Measurements from ENCODE around the gene OR7G2.
"Not testable (repeated sequence)": the region's sequence is repeated elsewhere in the genome, so short reads cannot be mapped to it uniquely, and the experiment has no call there.

The OR7G2 gene

DNA sequence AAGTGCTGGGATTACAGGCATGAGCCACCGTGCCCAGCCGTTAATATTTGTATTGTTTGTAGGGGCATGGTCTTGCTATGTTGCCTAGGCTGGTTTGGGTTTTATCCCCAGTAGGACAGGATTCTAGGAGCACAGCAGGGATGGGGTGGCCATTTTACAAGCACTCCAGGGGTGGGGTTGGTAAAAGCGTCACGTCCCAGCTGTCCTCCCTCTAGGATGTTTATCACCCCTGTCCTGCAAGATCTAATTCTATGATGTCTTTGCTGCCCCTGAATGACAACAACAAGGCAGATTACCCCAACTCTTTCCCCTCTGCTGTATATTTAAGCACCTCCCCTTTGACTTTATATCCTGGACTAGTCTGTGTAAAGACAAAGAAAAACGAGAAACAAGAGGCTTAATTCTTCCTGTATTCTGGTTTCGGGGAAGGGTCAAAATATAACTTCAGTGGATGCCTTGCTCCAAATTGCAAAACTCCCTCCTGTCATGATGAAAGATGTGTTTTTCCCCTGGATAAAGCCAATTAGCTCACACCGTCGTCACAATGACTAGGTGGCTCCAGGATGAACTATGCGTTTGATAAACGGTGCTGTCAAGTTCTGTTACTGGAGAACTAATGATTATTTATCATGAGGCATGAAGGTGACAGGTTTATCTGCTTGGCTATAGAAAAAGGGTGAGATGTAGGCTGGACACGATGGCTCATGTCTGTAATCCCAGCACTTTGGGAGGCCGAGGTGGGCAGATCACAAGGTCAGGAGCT is 48.2 kb downstream of the OR7G2 start:
- TF ChIP-seq, protein P1, sequence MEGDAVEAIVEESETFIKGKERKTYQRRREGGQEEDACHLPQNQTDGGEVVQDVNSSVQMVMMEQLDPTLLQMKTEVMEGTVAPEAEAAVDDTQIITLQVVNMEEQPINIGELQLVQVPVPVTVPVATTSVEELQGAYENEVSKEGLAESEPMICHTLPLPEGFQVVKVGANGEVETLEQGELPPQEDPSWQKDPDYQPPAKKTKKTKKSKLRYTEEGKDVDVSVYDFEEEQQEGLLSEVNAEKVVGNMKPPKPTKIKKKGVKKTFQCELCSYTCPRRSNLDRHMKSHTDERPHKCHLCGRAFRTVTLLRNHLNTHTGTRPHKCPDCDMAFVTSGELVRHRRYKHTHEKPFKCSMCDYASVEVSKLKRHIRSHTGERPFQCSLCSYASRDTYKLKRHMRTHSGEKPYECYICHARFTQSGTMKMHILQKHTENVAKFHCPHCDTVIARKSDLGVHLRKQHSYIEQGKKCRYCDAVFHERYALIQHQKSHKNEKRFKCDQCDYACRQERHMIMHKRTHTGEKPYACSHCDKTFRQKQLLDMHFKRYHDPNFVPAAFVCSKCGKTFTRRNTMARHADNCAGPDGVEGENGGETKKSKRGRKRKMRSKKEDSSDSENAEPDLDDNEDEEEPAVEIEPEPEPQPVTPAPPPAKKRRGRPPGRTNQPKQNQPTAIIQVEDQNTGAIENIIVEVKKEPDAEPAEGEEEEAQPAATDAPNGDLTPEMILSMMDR (IDR thresholded peaks at IDR 0.05; ENCODE audit: insufficient read depth, missing control alignments), result no peak
- no peak for FAIRE-seq

DNA sequence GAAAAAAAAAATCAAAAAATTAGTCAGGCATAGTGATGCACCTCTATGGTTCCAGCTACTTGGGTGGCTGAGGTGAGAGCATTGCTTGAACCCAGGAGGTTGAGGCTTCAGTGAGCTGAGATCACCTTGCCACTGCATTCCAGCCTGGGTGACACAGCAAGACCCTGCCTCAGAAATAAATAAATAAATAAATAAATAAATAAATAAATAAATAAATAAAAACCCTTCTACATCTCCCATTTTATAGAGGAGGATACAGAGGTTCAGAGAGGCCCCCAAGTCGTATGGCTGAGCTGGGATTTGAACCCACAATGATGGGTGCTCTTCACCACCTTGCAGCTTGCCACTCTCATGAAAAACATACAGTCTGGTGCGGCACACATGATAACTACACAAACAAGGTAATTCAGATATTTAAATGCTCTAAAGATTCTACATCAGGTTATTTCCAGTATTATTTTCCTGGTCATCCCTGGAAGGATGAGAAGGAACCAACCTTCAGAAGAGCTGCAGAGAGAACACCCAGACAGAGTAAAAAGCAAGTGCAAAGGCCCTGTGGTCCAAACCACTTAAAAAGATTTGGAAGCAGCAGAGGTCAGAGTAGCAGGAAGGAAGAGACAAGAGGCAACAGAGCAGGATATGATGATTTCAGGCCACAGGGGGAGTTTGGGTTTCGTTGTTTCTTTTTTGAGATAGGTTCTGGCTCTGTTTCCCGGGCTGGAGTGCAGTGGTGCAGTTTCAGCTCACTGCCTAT is 49.6 kb downstream of the OR7G2 start:
- TF ChIP-seq, protein P1 (IDR thresholded peaks at IDR 0.05; ENCODE audit: insufficient read depth, missing control alignments), result no peak
- FAIRE-seq, result no peak

More for the DNA sequence above, 48.2 kb downstream of the OR7G2 start:
- no peak for DNase-seq (ENCODE audit: insufficient read length, low spot score)

DNA sequence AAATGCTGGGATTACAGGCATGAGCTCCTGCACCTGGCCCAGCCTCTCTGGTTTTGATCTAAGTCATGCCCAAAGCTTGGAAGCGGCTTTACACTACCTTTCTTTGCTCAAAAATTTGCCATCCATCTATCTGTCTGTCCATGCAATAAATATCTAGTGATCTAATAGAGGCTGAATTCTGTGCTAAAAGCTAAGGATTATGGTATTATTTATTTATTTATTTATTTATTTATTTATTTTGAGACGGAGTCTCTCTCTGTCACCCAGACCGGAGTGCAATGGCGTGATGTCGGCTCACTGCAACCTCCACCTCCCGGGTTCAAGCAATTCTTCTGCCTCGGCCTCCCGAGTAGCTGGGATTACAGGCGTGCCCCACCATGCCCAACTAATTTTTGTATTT is 51.1 kb downstream of the OR7G2 start:
- not testable (repeated sequence) for DNase-seq (ENCODE audit: insufficient read length, low spot score); FAIRE-seq

More for the DNA sequence above, 49.6 kb downstream of the OR7G2 start:
- no peak for DNase-seq (ENCODE audit: insufficient read length, low spot score)

DNA sequence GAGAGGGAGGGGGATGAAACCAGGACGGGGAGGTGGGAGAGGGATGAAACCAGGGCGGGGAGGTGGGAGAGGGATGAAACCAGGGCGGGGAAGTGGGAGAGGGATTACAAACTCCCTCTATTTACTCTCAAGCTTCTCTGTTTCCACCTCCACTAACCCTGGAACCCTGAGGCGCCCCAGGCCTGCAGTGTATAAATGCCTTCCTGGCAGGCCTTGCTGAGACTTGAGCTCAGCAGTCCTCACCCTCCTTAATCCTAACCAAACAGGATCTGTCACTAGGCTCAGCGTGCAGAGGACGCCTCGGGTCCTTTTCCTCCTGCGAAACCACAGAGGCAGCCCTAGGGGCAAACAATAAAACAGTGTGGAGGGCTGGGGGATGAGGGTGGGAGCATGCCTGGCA is 52.5 kb downstream of the OR7G2 start:
- TF ChIP-seq, protein P1 (IDR thresholded peaks at IDR 0.05; ENCODE audit: insufficient read depth, missing control alignments), result no peak
- DNase-seq (ENCODE audit: insufficient read length, low spot score), result no peak

DNA sequence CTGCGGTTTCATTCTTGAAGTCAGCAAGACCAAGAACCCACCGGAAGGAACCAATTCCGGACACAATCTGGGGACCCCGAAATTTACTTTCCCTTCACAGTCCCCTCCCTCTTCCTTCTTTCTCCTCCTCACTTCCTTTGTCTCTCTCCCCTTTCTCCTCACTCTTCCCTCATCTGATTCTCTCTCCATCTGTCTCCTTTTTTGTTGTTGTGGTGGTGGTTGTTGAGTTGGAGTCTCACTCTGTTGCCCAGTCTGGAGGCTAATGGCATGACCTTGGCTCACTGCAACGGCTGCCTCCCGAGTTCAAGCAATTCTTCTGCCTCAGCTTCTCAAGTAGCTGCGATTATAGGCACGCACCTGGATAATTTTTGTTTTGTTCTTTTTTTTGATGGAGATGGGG is 53.1 kb downstream of the OR7G2 start:
- TF ChIP-seq, protein P1 (IDR thresholded peaks at IDR 0.05; ENCODE audit: insufficient read depth, missing control alignments), result no peak
- FAIRE-seq, result no peak
- no peak for DNase-seq (ENCODE audit: insufficient read length, low spot score)

More for the DNA sequence above, 52.5 kb downstream of the OR7G2 start:
- no peak for FAIRE-seq

DNA sequence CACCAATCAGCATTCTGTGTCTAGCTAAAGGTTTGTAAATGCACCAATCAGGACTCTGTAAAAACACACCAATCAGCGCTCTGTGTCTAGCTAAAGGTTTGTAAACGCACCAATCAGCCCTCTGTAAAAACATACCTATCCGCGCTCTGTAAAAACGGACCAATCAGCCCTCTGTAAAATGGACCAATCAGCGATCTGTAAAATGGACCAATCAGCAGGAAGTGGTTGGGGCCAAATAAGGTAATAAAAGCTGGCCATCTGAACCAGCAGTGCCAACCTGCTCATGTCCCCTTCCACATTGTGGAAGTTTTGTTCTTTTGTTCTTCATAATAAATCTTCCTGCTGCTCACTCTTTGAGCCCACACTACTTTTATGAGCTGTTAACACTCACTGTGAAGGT is 53.6 kb downstream of the OR7G2 start:
- not testable (repeated sequence) for DNase-seq (ENCODE audit: insufficient read length, low spot score); FAIRE-seq

DNA sequence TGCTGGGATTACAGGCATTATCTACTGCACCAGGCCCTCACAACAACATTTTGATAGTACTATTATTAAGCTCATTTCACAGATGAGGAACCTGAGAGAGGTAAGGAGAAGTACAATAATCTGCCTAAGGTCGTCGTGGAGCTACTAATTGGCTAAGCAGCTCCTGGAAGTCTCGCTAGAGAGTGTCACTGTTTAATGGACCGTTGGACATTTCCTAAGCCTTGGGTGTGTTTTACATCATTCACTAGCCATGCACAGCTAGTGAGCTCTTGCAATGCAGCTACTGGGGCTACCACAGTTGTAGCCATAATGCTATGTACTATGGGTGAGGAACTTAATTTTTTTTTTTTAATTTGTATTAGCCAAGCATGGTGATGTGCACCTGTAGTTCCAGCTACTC is 54.4 kb downstream of the OR7G2 start:
- DNase-seq (ENCODE audit: insufficient read length, low spot score) (no peak), FAIRE-seq (no peak)
- TF ChIP-seq, protein P1 (IDR thresholded peaks at IDR 0.05; ENCODE audit: insufficient read depth, missing control alignments), result no peak

All from D721Med (cell line).